Esophagus squamous epithelium (tissue), 5 donors: ENCODE data around the gene RSBN1. TPM values are rescaled to one million over a fixed set of nuclear protein-coding genes. Genes with fewer than 3 reads are reported as not detected.

Experiments used
- DNase-seq: peaks from one replicate; lab custom pipeline; 2025; lab: John Stamatoyannopoulos, UW
- H3K27ac ChIP-seq, 4 donors: fragments of 200-600 bp; sonication (generic); one replicate each; pipeline ENCODE4 v1.5.1; 2016 to 2019; ENCODE audit warnings: mild to moderate bottlenecking in 1 of 4
- H3K27me3 ChIP-seq, 4 donors: fragments of 200-600 bp; sonication (generic); 1 replicate in 3 of 4; 2 replicates in 1 of 4; pipeline versions ENCODE4 v1.5.1 to v1.6.0; 2017 to 2021; ENCODE audit warnings: antibody characterized with exemption in 1 of 4
- H3K36me3 ChIP-seq, 3 donors: fragments of 200-600 bp; sonication (generic); one replicate each; pipeline ENCODE4 v1.5.1; 2016 to 2019
- H3K4me1 ChIP-seq, 3 donors: fragments of 200-600 bp; sonication (generic); one replicate each; pipeline ENCODE4 v1.5.1; 2017 to 2019
- H3K4me3 ChIP-seq, 4 donors: fragments of 200-600 bp; sonication (generic); 1 replicate in 3 of 4; 2 replicates in 1 of 4; pipeline ENCODE4 v1.5.1; 2016 to 2019; ENCODE audit warnings: mild to moderate bottlenecking in 2 of 4, moderate library complexity in 1 of 4
- H3K9me3 ChIP-seq, 3 donors: fragments of 200-600 bp; sonication (generic); one replicate each; pipeline ENCODE4 v1.5.1; 2016 to 2019
- POLR2A ChIP-seq, 4 donors: fragments of 450-650 bp; IDR thresholded peaks; one replicate each; pipeline ENCODE4 v1.6.1; 2017; ENCODE audit warnings: antibody characterized with exemption in 4 of 4, mild to moderate bottlenecking in 4 of 4, moderate library complexity in 3 of 4
- WGBS, 2 donors: methylation state at CpG; one replicate each; pipeline ENCODE4 v1.1.5; 2018; 5-methylcytosine and 5-hydroxymethylcytosine counted together
- intact Hi-C: fragments of 100-400 bp; cut with DNase I; formaldehyde crosslinking; loops from one replicate; pipeline ENCODE4 v1.15.0; 2022
- total RNA-seq, 4 donors: library from RNA; depleted of rRNA; stranded (reverse); fragments of >200 nt; gene quantifications; one replicate each; pipeline ENCODE4 v1.1.0, GENCODE V29; 2016
- TF ChIP-seq, protein P1 (sequence below), 6 experiments: fragments of 450-650 bp in 4 of 6; fragments of 200-600 bp in 2 of 6; sonication (generic) in 2 of 6; IDR thresholded peaks; one replicate each; pipeline ENCODE4 v1.5.1; 2016 to 2019; ENCODE audit warnings: antibody characterized with exemption in 6 of 6, mild to moderate bottlenecking in 4 of 6, moderate library complexity in 4 of 6
- donor health status: DM: yes; HTN: yes; CAD: no.

Gene RSBN1
- total RNA-seq, 4 donors from 2014 or later: 8.0 to 18.7 (median 10.6) TPM

DNA sequence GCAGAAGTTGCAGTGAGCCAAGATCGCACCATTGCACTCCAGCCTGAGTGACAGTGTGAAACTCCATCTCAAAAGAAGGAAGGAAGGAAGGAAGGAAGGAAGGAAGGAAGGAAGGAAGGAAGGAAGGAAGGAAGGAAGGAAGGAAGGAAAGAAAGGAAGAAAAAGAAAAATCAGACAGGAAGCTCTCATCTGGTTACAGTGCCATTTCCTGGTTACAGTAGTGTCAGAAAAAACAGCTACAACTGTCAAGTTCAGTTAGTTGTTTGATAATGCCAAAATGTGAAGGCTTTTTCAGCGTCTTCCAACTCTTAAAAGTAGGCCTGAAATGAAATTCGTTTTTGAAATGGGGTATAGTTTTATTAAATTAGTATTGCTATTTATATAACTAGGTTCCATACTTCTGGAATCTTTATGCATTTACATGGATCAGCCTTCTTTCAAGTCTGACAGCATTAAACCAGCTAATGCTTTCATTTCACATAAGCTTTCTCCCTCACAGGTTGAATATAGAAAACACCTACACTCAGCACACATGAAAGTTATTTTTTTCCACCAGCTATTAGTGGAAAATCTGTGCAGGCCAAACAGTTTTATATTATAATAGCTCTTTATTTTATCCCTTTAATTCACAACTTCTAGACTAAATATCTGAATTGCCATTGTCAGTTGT lies 38.0 kb upstream of the RSBN1 start:
- H3K4me3 ChIP-seq: no peak overlapping the region
- WGBS, 2 donors: 63 to 74% methylated on average over 2 to 3 of the region's 3 CpGs
- H3K27ac ChIP-seq: no peak overlapping the region
- H3K36me3 ChIP-seq: no peaks in the 10 kb centered on the region
- DNase-seq: no peak
- no peaks in the 10 kb centered on the region for H3K27me3 ChIP-seq
- H3K4me1 ChIP-seq: peaks cover 0 to 6% (median 0%) of the 10 kb centered on the region in 3 donors
- intact Hi-C loops: no loop called here
- no peaks in the 10 kb centered on the region for H3K9me3 ChIP-seq
- no peak for TF ChIP-seq POLR2A (IDR thresholded peaks at IDR 0.05)
- TF ChIP-seq, protein P1, sequence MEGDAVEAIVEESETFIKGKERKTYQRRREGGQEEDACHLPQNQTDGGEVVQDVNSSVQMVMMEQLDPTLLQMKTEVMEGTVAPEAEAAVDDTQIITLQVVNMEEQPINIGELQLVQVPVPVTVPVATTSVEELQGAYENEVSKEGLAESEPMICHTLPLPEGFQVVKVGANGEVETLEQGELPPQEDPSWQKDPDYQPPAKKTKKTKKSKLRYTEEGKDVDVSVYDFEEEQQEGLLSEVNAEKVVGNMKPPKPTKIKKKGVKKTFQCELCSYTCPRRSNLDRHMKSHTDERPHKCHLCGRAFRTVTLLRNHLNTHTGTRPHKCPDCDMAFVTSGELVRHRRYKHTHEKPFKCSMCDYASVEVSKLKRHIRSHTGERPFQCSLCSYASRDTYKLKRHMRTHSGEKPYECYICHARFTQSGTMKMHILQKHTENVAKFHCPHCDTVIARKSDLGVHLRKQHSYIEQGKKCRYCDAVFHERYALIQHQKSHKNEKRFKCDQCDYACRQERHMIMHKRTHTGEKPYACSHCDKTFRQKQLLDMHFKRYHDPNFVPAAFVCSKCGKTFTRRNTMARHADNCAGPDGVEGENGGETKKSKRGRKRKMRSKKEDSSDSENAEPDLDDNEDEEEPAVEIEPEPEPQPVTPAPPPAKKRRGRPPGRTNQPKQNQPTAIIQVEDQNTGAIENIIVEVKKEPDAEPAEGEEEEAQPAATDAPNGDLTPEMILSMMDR (IDR thresholded peaks at IDR 0.05): no peak

DNA sequence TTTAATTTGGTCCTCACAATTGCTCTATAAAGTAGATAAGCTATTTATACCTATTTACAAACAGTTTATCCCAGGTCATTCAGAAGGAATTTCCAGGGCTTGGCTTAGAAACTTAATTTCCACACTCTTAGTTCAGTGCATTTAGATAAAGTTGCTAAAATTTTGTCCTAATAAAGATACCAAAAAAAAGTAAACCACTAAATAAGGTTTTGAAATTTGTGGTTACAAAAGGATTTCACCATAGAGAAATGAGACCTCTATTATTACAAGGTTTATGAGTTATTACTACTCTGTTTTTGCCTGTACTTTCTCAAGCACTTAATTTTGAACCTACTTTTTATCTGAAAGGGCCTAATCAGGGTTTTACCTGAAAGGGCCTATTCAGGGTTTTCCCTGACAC lies 36.8 kb upstream of the RSBN1 start:
- Histone ChIP-seq H3K4me1 (no peaks in the 10 kb centered on the region), H3K9me3 (no peaks in the 10 kb centered on the region), H3K27ac (no peak overlapping the region), H3K36me3 (no peaks in the 10 kb centered on the region), H3K4me3 (no peak overlapping the region), H3K27me3 (no peaks in the 10 kb centered on the region)
- no peak for TF ChIP-seq POLR2A (IDR thresholded peaks at IDR 0.05)
- TF ChIP-seq, protein P1 (IDR thresholded peaks at IDR 0.05): no peak
- intact Hi-C loops: no loop called here
- DNase-seq: no peak

DNA sequence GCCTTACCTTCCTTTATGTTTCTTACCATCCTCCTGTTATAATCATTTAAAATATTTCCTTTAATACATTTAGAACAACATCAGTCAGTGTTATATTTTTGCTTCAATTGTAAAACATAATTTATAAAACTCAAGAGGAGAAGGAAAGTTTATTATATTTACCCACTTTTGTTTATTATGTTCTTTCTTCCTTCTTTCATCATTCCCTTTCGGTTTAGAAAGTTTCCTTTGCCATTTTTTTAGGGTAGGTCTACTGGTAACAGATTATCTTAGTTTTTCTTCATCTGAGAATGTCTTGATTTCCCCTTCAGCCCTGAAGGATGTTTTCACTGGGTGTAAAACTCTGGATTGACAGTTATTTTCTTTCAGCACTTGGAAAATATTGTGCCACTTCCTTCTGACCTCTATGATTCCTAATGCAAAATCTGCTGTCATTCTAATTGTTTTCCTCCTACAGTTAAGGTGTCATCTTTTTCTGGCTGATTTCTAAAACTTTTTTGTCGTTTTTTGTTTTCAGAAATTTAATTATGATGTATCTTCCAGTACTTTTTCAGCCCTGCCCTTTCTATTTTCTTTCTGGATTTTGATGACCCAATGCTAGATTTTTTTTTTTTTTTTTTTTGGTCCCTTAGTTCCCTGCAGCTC lies 34.2 kb upstream of the RSBN1 start:
- WGBS, 2 donors: 61 to 62% methylated on average over 2 of the region's 2 CpGs
- Histone ChIP-seq H3K4me3 (no peak overlapping the region), H3K27me3 (no peaks in the 10 kb centered on the region), H3K27ac (no peak overlapping the region), H3K9me3 (no peaks in the 10 kb centered on the region), H3K36me3 (no peaks in the 10 kb centered on the region), H3K4me1 (no peaks in the 10 kb centered on the region)
- DNase-seq: no peak
- intact Hi-C loops: no loop called here
- TF ChIP-seq, protein P1 (IDR thresholded peaks at IDR 0.05): no peak
- no peak for TF ChIP-seq POLR2A (IDR thresholded peaks at IDR 0.05)

DNA sequence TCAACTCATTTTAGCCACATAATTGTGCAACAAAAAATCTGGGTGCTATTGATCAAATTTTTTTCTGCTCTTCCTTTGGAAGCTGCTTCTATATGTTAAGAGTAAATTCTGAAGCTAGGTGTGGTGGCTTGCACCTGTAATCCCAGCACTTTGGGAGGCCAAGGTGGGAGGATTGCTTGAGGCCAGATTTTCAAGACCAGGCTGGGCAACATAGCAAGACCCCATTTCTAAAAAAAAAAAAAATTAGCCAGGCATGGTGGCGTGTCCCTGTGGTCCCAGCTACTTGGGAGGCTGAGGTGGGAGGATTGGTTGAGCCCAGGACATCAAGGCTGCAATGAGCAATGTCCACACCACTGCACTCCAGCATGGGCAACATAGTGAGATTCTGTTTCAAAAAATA lies 24.3 kb upstream of the RSBN1 start:
- 100% methylated on average over 1 of the region's 1 CpG for WGBS, 2 donors

More for the DNA sequence above, 24.3 kb upstream of the RSBN1 start:
- H3K9me3 ChIP-seq: no peaks in the 10 kb centered on the region
- H3K4me1 ChIP-seq: no peaks in the 10 kb centered on the region
- no peak for DNase-seq
- H3K36me3 ChIP-seq: no peaks in the 10 kb centered on the region
- H3K27ac ChIP-seq: no peak overlapping the region
- H3K4me3 ChIP-seq: no peak overlapping the region
- no peak for TF ChIP-seq POLR2A (IDR thresholded peaks at IDR 0.05)
- TF ChIP-seq, protein P1 (IDR thresholded peaks at IDR 0.05): no peak
- H3K27me3 ChIP-seq: no peaks in the 10 kb centered on the region
- intact Hi-C loops: loop anchor here (5.0 kb wide), 1 partner anchor 71 kb away; the partner anchor contains the start of gene DCLRE1B
